HPDE6-E6E7 (cell line): ENCODE results near the gene PTPRG.

Experiments
- DNase-seq: peaks from one replicate; pipeline ENCODE4 v3.0.0; 2011; ENCODE audit warnings: missing footprints; ENCODE audit errors: extremely low spot score

The PTPRG gene

GRCh38 chr3:61828184-61828874, 267.0 kb downstream of the PTPRG start:
- DNase-seq, result no peak

- no peak for DNase-seq
These were observed 267.7 kb downstream of the PTPRG start for GRCh38 chr3:61828880-61829721.

GRCh38 chr3:61829722-61830350, 268.5 kb downstream of the PTPRG start:
- no peak for DNase-seq

GRCh38 chr3:61831973-61832372, 270.6 kb downstream of the PTPRG start:
- no peak for DNase-seq

GRCh38 chr3:61832375-61833229, 271.2 kb downstream of the PTPRG start:
- no peak for DNase-seq

- DNase-seq, result no peak
These were observed 277.9 kb downstream of the PTPRG start for GRCh38 chr3:61839256-61839655.

GRCh38 chr3:61841111-61841845, 279.9 kb downstream of the PTPRG start:
- DNase-seq, result no peak

GRCh38 chr3:61841988-61842387, 280.6 kb downstream of the PTPRG start:
- DNase-seq, result no peak

GRCh38 chr3:61844346-61844745, 283.0 kb downstream of the PTPRG start:
- no peak for DNase-seq

- DNase-seq, result no peak
These were observed 285.1 kb downstream of the PTPRG start for GRCh38 chr3:61846488-61846887.

GRCh38 chr3:61847784-61848462, 286.6 kb downstream of the PTPRG start:
- no peak for DNase-seq

- no peak for DNase-seq
These were observed 287.5 kb downstream of the PTPRG start for GRCh38 chr3:61848885-61849284.

GRCh38 chr3:61853912-61854311, 292.5 kb downstream of the PTPRG start:
- DNase-seq, result no peak

GRCh38 chr3:61855211-61855610, 293.8 kb downstream of the PTPRG start:
- no peak for DNase-seq

- no peak for DNase-seq
These were observed 295.9 kb downstream of the PTPRG start for GRCh38 chr3:61857297-61857696.

GRCh38 chr3:61858054-61858453, 296.7 kb downstream of the PTPRG start:
- no peak for DNase-seq

- no peak for DNase-seq
These were observed 300.0 kb downstream of the PTPRG start for GRCh38 chr3:61861410-61861809.

- DNase-seq, result no peak
These were observed 301.4 kb downstream of the PTPRG start for GRCh38 chr3:61862614-61863289.

- DNase-seq, result no peak
These were observed 302.2 kb downstream of the PTPRG start for GRCh38 chr3:61863579-61863978.

GRCh38 chr3:61864886-61865285, 303.5 kb downstream of the PTPRG start:
- DNase-seq, result no peak
